ENCODE measurements around the gene TMEM182. TPM values are rescaled to one million over a fixed set of nuclear protein-coding genes. Genes with fewer than 3 reads are reported as not detected.
A peak's percentile ranks its signal among the peaks of the same experiment; 100 is the strongest.

The TMEM182 gene
- total and polyA plus RNA-seq, 2 of the 4 experiments (the other 2 are of a cell fraction): 1.3 to 1.4 TPM

DNA sequence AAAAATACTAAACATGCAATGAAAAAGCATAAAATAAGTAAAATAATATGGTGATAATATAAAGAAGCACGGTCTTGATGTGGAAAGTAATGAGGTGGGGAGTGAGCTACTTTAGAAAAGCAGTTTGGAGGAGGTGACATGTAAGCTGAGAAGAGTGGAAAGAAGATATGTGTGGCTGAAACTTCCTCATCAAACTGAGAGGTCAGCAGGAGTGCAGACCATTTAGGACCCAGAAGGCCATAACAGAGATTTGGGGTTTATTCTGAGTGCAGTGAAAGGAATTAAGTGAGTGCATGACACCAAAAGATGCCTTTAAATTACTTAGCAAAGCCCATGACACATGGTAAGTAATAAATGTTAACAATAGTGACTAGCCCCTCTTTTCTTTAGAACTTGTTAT, 24.4 kb upstream of the TMEM182 start:
- Histone ChIP-seq H3K4me2 (ENCODE audit: low read depth, low read length) (no peak overlapping the region; the same call in 1 of the 2 replicates), H2AK9ac (replicated peaks; ENCODE audit: low read depth, low read length, poor library complexity) (no peak overlapping the region), H3K9me3 (ENCODE audit: control insufficient read depth, insufficient read depth, low read length) (no peaks in the 10 kb centered on the region), H3K9me1 (ENCODE audit: insufficient read depth, low read length) (no peaks in the 10 kb centered on the region), H3K27ac (ENCODE audit: insufficient read depth, low read length) (no peak overlapping the region), H3K14ac (replicated peaks; ENCODE audit: low read depth, low read length) (no peak overlapping the region), H3K27me3 (ENCODE audit: control insufficient read depth, insufficient read depth, low read length) (no peaks in the 10 kb centered on the region), H2BK5ac (ENCODE audit: low read depth, low read length, poor library complexity, severe bottlenecking) (no peak overlapping the region), H2AK5ac (ENCODE audit: low read depth, low read length) (no peak overlapping the region), H4K91ac (ENCODE audit: insufficient read depth, low read depth, low read length) (no peak overlapping the region), H4K5ac (ENCODE audit: low read depth, low read length) (no peak overlapping the region), H3K4ac (ENCODE audit: low read depth, low read length) (no peak overlapping the region), H2AFZ (replicated peaks; ENCODE audit: low read length, poor library complexity) (no peak overlapping the region), H4K8ac (ENCODE audit: low read depth in 2 of 2, low read length in 2 of 2) (peak overlapping the region in 1 of 2 experiments; percentile 94; a peak in 1 of 4 replicates), H2BK120ac (ENCODE audit: low read depth, low read length) (no peak overlapping the region), H2BK15ac (ENCODE audit: low read depth, low read length) (no peak overlapping the region), H4K20me1 (ENCODE audit: insufficient read depth, low read length) (no peaks in the 10 kb centered on the region), H3K36me3 (ENCODE audit: control insufficient read depth, insufficient read depth, low read length) (no peaks in the 10 kb centered on the region), H3K56ac (ENCODE audit: extremely low read depth, insufficient read depth, low read length) (no peak overlapping the region), H2BK20ac (ENCODE audit: low read depth, low read length) (no peak overlapping the region), H3K4me1 (ENCODE audit: control insufficient read depth, insufficient read depth, low read length) (no peaks in the 10 kb centered on the region; the same call in 1 of the 2 replicates), H3K18ac (ENCODE audit: low read depth, low read length) (no peak overlapping the region), H3K23ac (ENCODE audit: low read depth, low read length) (no peak overlapping the region), H3K4me3 (ENCODE audit: insufficient read depth, low read depth, low read length) (no peak overlapping the region), H3K79me1 (ENCODE audit: low read depth in 1 of 2, low read length in 2 of 2) (peaks cover 10 to 17% of the 10 kb centered on the region in 2 experiments; a peak in 2 of 4 replicates), H3K9ac (ENCODE audit: low read depth, low read length) (no peak overlapping the region)
- in situ Hi-C loops (cut with MboI; ENCODE audit: low sequenced_read_pairs) (no loop called here), intact Hi-C loops (cut with micrococcal nuclease) (no loop called here), dilution Hi-C loops (cut with HindIII; ENCODE audit: low sequenced_read_pairs, unreplicated experiment) (no loop called here)
- TF ChIP-seq, protein P1, sequence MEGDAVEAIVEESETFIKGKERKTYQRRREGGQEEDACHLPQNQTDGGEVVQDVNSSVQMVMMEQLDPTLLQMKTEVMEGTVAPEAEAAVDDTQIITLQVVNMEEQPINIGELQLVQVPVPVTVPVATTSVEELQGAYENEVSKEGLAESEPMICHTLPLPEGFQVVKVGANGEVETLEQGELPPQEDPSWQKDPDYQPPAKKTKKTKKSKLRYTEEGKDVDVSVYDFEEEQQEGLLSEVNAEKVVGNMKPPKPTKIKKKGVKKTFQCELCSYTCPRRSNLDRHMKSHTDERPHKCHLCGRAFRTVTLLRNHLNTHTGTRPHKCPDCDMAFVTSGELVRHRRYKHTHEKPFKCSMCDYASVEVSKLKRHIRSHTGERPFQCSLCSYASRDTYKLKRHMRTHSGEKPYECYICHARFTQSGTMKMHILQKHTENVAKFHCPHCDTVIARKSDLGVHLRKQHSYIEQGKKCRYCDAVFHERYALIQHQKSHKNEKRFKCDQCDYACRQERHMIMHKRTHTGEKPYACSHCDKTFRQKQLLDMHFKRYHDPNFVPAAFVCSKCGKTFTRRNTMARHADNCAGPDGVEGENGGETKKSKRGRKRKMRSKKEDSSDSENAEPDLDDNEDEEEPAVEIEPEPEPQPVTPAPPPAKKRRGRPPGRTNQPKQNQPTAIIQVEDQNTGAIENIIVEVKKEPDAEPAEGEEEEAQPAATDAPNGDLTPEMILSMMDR (conservative IDR thresholded peaks at IDR 0.05; ENCODE audit: low read depth, low read length): no peak
- TF ChIP-seq NFE2L2 (IDR thresholded peaks at IDR 0.05; ENCODE audit: low read depth, low read length) (no peak), RCOR1 (IDR thresholded peaks at IDR 0.05; ENCODE audit: insufficient replicate concordance, low read length) (no peak), BHLHE40 (IDR thresholded peaks at IDR 0.05; ENCODE audit: low read depth, low read length) (no peak), SMC3 (IDR thresholded peaks at IDR 0.05; ENCODE audit: low read depth, low read length) (no peak), RFX5 (IDR thresholded peaks at IDR 0.05; ENCODE audit: low read depth, low read length) (no peak), MXI1 (IDR thresholded peaks at IDR 0.05; ENCODE audit: borderline replicate concordance, low read depth, low read length) (no peak), MAFK (IDR thresholded peaks at IDR 0.05; ENCODE audit: low read depth, low read length) (no peak), MAZ (IDR thresholded peaks at IDR 0.05; ENCODE audit: borderline replicate concordance, low read depth, low read length) (no peak), CHD1 (IDR thresholded peaks at IDR 0.05; ENCODE audit: low read depth, low read length) (no peak), CEBPB (IDR thresholded peaks at IDR 0.05; ENCODE audit: low read depth, low read length) (no peak), POLR2A (IDR thresholded peaks at IDR 0.05; ENCODE audit: low read depth, low read length) (no peak), FOS (IDR thresholded peaks at IDR 0.05; ENCODE audit: low read depth, low read length) (no peak)
- ATAC-seq (ENCODE audit: low read depth): no peak
- ChIA-PET POLR2A (ENCODE audit: unreplicated experiment) (no interaction called here), CTCF (interaction anchor here (1.0 to 1.5 kb wide), 3 partner anchors 11 to 68 kb away, joined by 3 to 9 read pairs (median 4); no protein-coding TSS in a partner anchor)
- DNase-seq: no peak
- no CpG with 5 or more reads among the region's 1 CpG for WGBS, 2 experiments (ENCODE audit: extremely low coverage in 2 of 2, insufficient read length in 1 of 2)
- BruUV-seq (replicated peaks): no TSS peak

All from IMR-90 (cell line).